Measurements from ENCODE around the gene GINS3. TPM values are rescaled to one million over a fixed set of nuclear protein-coding genes. Genes with fewer than 3 reads are reported as not detected.

Gene GINS3
- total RNA-seq, 4 donors from 2014 or later, result 2.8 to 12.4 (median 7.0) TPM

GRCh38 chr16:58366247-58367031 is 25.8 kb upstream of the GINS3 start:
- 57 to 62% methylated on average over 5 of the region's 5 CpGs for WGBS, 2 donors
- H3K4me3 ChIP-seq (ENCODE audit: low read depth, poor library complexity, severe bottlenecking), result no peak overlapping the region
- TF ChIP-seq CTCF (IDR thresholded peaks at IDR 0.05) (no peak), POLR2A (IDR thresholded peaks at IDR 0.05) (no peak)
- no peak for DNase-seq (ENCODE audit: low spot score in 2 of 2)
- intact Hi-C loops (cut with DNase I; ENCODE audit: low total_unique reads), result no loop called here

DNA sequence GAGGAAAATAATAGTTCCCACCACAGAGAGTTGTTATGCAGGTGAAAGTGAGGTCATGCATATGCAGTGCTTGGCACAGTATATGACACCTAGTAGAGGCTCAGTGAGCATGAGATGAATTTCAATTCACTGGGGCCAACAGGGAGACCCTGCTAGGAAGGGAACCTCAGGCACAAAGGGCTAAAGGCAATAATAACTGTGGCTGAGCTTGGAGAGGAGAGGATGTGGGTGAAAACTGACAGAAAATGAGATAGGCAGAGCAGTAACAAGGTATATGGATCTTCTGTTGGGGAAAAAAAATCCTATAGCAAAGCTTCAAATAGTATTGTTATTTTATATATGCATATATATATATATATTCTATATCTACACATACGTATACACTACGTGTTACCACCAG is 25.0 kb upstream of the GINS3 start:
- H3K4me3 ChIP-seq (ENCODE audit: low read depth, poor library complexity, severe bottlenecking), result no peak overlapping the region
- no peak for DNase-seq (ENCODE audit: low spot score in 2 of 2)
- intact Hi-C loops (cut with DNase I; ENCODE audit: low total_unique reads), result no loop called here
- whole genome bisulfite sequencing, 2 donors, result 89 to 92% methylated on average over 2 of the region's 2 CpGs
- no peak for TF ChIP-seq POLR2A (IDR thresholded peaks at IDR 0.05)
- no peak for TF ChIP-seq CTCF (IDR thresholded peaks at IDR 0.05)

GRCh38 chr16:58371841-58372240 is 20.4 kb upstream of the GINS3 start:
- TF ChIP-seq POLR2A (IDR thresholded peaks at IDR 0.05) (no peak), CTCF (IDR thresholded peaks at IDR 0.05) (no peak)
- WGBS, 2 donors, result 90 to 95% methylated on average over 2 of the region's 2 CpGs
- intact Hi-C loops (cut with DNase I; ENCODE audit: low total_unique reads), result no loop called here
- no peak overlapping the region for H3K4me3 ChIP-seq (ENCODE audit: low read depth, poor library complexity, severe bottlenecking)
- DNase-seq (ENCODE audit: low spot score in 2 of 2), result no peak

DNA sequence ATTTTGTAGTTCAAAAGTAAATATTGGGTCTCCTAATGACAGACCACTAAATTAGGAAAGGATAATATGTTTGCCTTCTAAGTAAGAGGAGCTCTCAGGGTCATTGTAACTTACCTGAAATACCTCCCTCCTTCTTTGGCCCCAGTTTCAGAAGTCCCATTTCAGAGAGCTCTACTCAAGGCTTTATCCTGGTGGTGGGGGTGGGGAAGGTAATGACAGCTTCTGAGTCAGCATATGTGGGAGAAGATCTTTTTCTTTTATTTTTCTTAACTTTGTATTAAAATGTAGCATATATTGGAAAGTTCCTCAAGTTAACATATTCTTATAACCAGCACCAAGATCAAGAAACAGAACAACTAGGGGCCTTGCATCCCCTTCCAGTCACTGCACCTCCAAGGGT is 16.9 kb upstream of the GINS3 start:
- no peak overlapping the region for H3K4me3 ChIP-seq (ENCODE audit: low read depth, poor library complexity, severe bottlenecking)
- intact Hi-C loops (cut with DNase I; ENCODE audit: low total_unique reads), result no loop called here
- no peak for TF ChIP-seq CTCF (IDR thresholded peaks at IDR 0.05)
- TF ChIP-seq POLR2A (IDR thresholded peaks at IDR 0.05), result no peak
- DNase-seq (ENCODE audit: low spot score in 2 of 2), result no peak

GRCh38 chr16:58377932-58378331 is 14.3 kb upstream of the GINS3 start:
- no peak for DNase-seq (ENCODE audit: low spot score in 2 of 2)
- no peak overlapping the region for H3K4me3 ChIP-seq (ENCODE audit: low read depth, poor library complexity, severe bottlenecking)
- intact Hi-C loops (cut with DNase I; ENCODE audit: low total_unique reads), result no loop called here
- WGBS, 2 donors, result 52 to 60% methylated on average over 4 of the region's 4 CpGs
- TF ChIP-seq CTCF (IDR thresholded peaks at IDR 0.05) (no peak), POLR2A (IDR thresholded peaks at IDR 0.05) (no peak)

- intact Hi-C loops (cut with DNase I; ENCODE audit: low total_unique reads), result no loop called here
These were observed 13.9 kb upstream of the GINS3 start for GRCh38 chr16:58378401-58378800.

More at GRCh38 chr16:58378401-58378800, 13.9 kb upstream of the GINS3 start:
- no peak for DNase-seq (ENCODE audit: low spot score in 2 of 2)
- no peak for TF ChIP-seq POLR2A (IDR thresholded peaks at IDR 0.05)
- TF ChIP-seq CTCF (IDR thresholded peaks at IDR 0.05), result no peak
- no peak overlapping the region for H3K4me3 ChIP-seq (ENCODE audit: low read depth, poor library complexity, severe bottlenecking)
